GM23338 (cell line): ENCODE measurements around the gene CELA2B. TPM values are rescaled to one million over a fixed set of nuclear protein-coding genes. Genes with fewer than 3 reads are reported as not detected.

ENCODE experiments used
- ATAC-seq: fragments of 200-7000 bp; cut with Tn5 transposase; 3 replicates; pipeline ENCODE4 v1.9.1; 2020
- DNase-seq: peaks from one replicate; pipeline ENCODE4 v3.0.0-alpha.2; 2015; ENCODE audit warnings: low spot score
- H2AFZ ChIP-seq: fragments of 200-600 bp; sonication (generic); 2 replicates; pipeline ENCODE4 v1.8.0; 2016; ENCODE audit warnings: antibody characterized with exemption, mild to moderate bottlenecking, moderate library complexity
- H3F3A ChIP-seq: fragments of 200-600 bp; sonication (generic); replicated peaks from 2 replicates; pipeline ENCODE4 v1.8.0; 2017; ENCODE audit warnings: antibody characterized with exemption, mixed run types, low read depth
- H3K27ac ChIP-seq: fragments of 200-600 bp; sonication (generic); 2 replicates; pipeline ENCODE4 v1.6.1; 2016; ENCODE audit warnings: low read depth
- H3K27me3 ChIP-seq: fragments of 200-600 bp; sonication (generic); 2 replicates; pipeline ENCODE4 v1.8.0; 2016; ENCODE audit warnings: mild to moderate bottlenecking, mixed run types, moderate library complexity; ENCODE audit not compliant: insufficient read depth
- H3K36me3 ChIP-seq: fragments of 200-600 bp; sonication (generic); 2 replicates; pipeline ENCODE4 v1.8.0; 2016; ENCODE audit warnings: mild to moderate bottlenecking; ENCODE audit not compliant: insufficient read depth
- H3K4me1 ChIP-seq: fragments of 200-600 bp; sonication (generic); 2 replicates; pipeline ENCODE4 v1.8.0; 2016; ENCODE audit warnings: mild to moderate bottlenecking, moderate library complexity; ENCODE audit not compliant: insufficient read depth
- H3K4me2 ChIP-seq: fragments of 200-600 bp; sonication (generic); 2 replicates; pipeline ENCODE4 v1.7.1; 2017; ENCODE audit warnings: mixed run types
- H3K4me3 ChIP-seq: fragments of 200-600 bp; sonication (generic); 2 replicates; pipeline ENCODE4 v1.6.1; 2016; ENCODE audit warnings: mixed run types
- H3K79me2 ChIP-seq: fragments of 200-600 bp; sonication (generic); replicated peaks from 2 replicates; pipeline ENCODE4 v1.8.0; 2017; ENCODE audit warnings: mild to moderate bottlenecking; ENCODE audit not compliant: insufficient read depth
- H3K9me2 ChIP-seq: fragments of 200-600 bp; sonication (generic); 2 replicates; pipeline ENCODE4 v1.8.0; 2017; ENCODE audit not compliant: insufficient read depth
- H4K20me1 ChIP-seq: fragments of 200-600 bp; sonication (generic); replicated peaks from 2 replicates; pipeline ENCODE4 v1.8.0; 2017; ENCODE audit warnings: mild to moderate bottlenecking; ENCODE audit not compliant: insufficient read depth
- H3K27ac Mint-ChIP-seq: 2 replicates; pipeline ENCODE4 v1.8.0; 2020; ENCODE audit warnings: inconsistent platforms, mild to moderate bottlenecking, moderate library complexity, mixed read lengths
- H3K27me3 Mint-ChIP-seq: 3 replicates; pipeline ENCODE4 v1.8.0; 2022; ENCODE audit warnings: low read depth, mild to moderate bottlenecking, moderate library complexity, mixed read lengths, inconsistent platforms; ENCODE audit not compliant: insufficient read depth, poor library complexity
- H3K36me3 Mint-ChIP-seq: 3 replicates; pipeline ENCODE4 v1.8.0; 2021; ENCODE audit warnings: low read depth, mild to moderate bottlenecking, inconsistent platforms, moderate library complexity, mixed read lengths
- H3K4me1 Mint-ChIP-seq: 3 replicates; pipeline ENCODE4 v1.8.0; 2020; ENCODE audit warnings: mild to moderate bottlenecking, inconsistent platforms, mixed read lengths
- H3K4me3 Mint-ChIP-seq: 3 replicates; pipeline ENCODE4 v1.8.0; 2021; ENCODE audit warnings: moderate library complexity, mild to moderate bottlenecking, inconsistent platforms, mixed read lengths
- H3K9me3 Mint-ChIP-seq: 3 replicates; pipeline ENCODE4 v1.8.0; 2020; ENCODE audit warnings: moderate library complexity, mild to moderate bottlenecking, inconsistent platforms, mixed read lengths
- EZH2 ChIP-seq: fragments of 200-600 bp; sonication (generic); IDR thresholded peaks from one replicate; pipeline ENCODE4 v1.8.0; 2017; ENCODE audit warnings: antibody characterized with exemption, mild to moderate bottlenecking, low read depth; ENCODE audit not compliant: unreplicated experiment
- EZH2phosphoT487 ChIP-seq: fragments of 200-600 bp; sonication (generic); IDR thresholded peaks from one replicate; pipeline ENCODE4 v1.8.1; 2018; ENCODE audit warnings: antibody characterized with exemption; ENCODE audit not compliant: unreplicated experiment
- JUNB ChIP-seq: IDR thresholded peaks from one replicate; pipeline ENCODE4 v1.6.1; 2016; ENCODE audit warnings: antibody characterized with exemption; ENCODE audit not compliant: unreplicated experiment
- NANOG ChIP-seq: IDR thresholded peaks from 2 replicates; pipeline ENCODE4 v1.6.1; 2016; ENCODE audit warnings: antibody characterized with exemption, borderline replicate concordance
- POLR2AphosphoS5 ChIP-seq: IDR thresholded peaks from 2 replicates; pipeline ENCODE4 v1.6.1; 2016; ENCODE audit warnings: antibody characterized with exemption, low read depth
- ZNF114 ChIP-seq: fragments of 250-450 bp; sonication (Bioruptor Pico); IDR thresholded peaks from 2 replicates; pipeline ENCODE4 v1.5.0; 2020; ENCODE audit warnings: mild to moderate bottlenecking, moderate library complexity
- ZNF331 ChIP-seq: fragments of 250-450 bp; sonication (Bioruptor Pico); IDR thresholded peaks from 2 replicates; pipeline ENCODE4 v1.5.0; 2020; ENCODE audit warnings: low read depth, mild to moderate bottlenecking, moderate library complexity
- polyA plus RNA-seq: library from polyadenylated mRNA; unstranded; fragments of >200 nt; fragmentation: Nextera tagmentation; extraction: Ambion mirVana; gene quantifications from 2 replicates; pipeline ENCODE4 v1.2.1, GENCODE V29; 2016
- total RNA-seq: library from RNA; depleted of rRNA; stranded (reverse); fragments of >200 nt; shearing (Covaris generic); gene quantifications from 2 replicates; pipeline ENCODE4 v1.2.3, GENCODE V29; 2014
- TF ChIP-seq, protein P1 (sequence below): fragments of 250-450 bp; sonication (Bioruptor Pico); IDR thresholded peaks from 2 replicates; pipeline ENCODE4 v1.5.0; 2020; ENCODE audit warnings: mild to moderate bottlenecking, moderate library complexity
- TF ChIP-seq, protein P2 (sequence below): IDR thresholded peaks from one replicate; pipeline ENCODE4 v1.6.1; 2018; ENCODE audit warnings: antibody characterized with exemption; ENCODE audit not compliant: unreplicated experiment
- TF ChIP-seq, protein P3 (sequence below): IDR thresholded peaks from 2 replicates; pipeline ENCODE4 v1.6.1; 2016; ENCODE audit warnings: antibody characterized with exemption

The CELA2B gene
- total and polyA plus RNA-seq, 2 experiments from 2014 or later, result not detected

DNA sequence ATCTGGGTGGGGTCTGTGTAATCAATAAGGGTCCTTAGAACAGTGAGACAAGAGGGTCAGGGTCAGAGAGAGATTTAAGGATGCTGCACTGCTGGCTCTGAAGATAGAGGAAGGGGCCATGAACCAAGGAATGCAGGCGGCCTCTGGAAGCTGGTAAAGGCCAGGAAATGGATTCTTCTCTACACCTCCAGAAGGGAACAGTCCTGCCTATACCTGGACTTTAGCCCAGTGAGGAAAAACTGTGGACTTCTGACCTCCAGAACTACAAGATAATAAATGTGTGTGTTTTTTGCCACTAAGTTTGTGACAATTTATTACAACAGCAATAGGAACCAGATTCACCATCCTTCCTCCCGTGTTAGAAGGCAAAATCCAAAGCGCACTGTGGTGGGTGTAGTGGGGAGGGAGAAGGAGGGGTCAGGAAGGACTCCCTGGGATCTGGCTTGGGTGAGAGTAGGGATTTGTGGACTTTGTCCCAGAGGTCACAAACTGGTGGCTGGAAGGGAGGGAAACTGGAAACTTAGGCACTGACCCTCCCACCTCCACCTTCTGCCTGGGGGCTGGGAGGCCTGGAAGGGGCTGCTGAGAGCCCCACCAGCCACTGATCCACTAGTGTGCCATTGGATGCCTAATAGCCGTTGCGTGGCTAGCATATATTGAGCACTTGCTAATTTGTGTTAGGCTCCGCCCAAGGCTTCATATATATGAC, 24.7 kb upstream of the CELA2B start (continued):
- TF ChIP-seq, protein P1, sequence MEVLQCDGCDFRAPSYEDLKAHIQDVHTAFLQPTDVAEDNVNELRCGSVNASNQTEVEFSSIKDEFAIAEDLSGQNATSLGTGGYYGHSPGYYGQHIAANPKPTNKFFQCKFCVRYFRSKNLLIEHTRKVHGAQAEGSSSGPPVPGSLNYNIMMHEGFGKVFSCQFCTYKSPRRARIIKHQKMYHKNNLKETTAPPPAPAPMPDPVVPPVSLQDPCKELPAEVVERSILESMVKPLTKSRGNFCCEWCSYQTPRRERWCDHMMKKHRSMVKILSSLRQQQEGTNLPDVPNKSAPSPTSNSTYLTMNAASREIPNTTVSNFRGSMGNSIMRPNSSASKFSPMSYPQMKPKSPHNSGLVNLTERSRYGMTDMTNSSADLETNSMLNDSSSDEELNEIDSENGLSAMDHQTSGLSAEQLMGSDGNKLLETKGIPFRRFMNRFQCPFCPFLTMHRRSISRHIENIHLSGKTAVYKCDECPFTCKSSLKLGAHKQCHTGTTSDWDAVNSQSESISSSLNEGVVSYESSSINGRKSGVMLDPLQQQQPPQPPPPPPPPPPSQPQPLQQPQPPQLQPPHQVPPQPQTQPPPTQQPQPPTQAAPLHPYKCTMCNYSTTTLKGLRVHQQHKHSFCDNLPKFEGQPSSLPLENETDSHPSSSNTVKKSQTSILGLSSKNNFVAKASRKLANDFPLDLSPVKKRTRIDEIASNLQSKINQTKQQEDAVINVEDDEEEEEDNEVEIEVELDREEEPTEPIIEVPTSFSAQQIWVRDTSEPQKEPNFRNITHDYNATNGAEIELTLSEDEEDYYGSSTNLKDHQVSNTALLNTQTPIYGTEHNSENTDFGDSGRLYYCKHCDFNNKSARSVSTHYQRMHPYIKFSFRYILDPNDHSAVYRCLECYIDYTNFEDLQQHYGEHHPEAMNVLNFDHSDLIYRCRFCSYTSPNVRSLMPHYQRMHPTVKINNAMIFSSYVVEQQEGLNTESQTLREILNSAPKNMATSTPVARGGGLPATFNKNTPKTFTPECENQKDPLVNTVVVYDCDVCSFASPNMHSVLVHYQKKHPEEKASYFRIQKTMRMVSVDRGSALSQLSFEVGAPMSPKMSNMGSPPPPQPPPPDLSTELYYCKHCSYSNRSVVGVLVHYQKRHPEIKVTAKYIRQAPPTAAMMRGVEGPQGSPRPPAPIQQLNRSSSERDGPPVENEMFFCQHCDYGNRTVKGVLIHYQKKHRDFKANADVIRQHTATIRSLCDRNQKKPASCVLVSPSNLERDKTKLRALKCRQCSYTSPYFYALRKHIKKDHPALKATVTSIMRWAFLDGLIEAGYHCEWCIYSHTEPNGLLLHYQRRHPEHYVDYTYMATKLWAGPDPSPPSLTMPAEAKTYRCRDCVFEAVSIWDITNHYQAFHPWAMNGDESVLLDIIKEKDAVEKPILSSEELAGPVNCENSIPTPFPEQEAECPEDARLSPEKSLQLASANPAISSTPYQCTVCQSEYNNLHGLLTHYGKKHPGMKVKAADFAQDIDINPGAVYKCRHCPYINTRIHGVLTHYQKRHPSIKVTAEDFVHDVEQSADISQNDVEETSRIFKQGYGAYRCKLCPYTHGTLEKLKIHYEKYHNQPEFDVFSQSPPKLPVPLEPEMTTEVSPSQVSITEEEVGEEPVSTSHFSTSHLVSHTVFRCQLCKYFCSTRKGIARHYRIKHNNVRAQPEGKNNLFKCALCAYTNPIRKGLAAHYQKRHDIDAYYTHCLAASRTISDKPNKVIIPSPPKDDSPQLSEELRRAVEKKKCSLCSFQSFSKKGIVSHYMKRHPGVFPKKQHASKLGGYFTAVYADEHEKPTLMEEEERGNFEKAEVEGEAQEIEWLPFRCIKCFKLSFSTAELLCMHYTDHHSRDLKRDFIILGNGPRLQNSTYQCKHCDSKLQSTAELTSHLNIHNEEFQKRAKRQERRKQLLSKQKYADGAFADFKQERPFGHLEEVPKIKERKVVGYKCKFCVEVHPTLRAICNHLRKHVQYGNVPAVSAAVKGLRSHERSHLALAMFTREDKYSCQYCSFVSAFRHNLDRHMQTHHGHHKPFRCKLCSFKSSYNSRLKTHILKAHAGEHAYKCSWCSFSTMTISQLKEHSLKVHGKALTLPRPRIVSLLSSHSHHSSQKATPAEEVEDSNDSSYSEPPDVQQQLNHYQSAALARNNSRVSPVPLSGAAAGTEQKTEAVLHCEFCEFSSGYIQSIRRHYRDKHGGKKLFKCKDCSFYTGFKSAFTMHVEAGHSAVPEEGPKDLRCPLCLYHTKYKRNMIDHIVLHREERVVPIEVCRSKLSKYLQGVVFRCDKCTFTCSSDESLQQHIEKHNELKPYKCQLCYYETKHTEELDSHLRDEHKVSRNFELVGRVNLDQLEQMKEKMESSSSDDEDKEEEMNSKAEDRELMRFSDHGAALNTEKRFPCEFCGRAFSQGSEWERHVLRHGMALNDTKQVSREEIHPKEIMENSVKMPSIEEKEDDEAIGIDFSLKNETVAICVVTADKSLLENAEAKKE (CRISPR knock-in tag), result no peak
- TF ChIP-seq ZNF331 (CRISPR knock-in tag) (no peak), NANOG (no peak), ZNF114 (no peak), JUNB (no peak), EZH2phosphoT487 (no peak), POLR2AphosphoS5 (no peak), EZH2 (no peak)

DNA sequence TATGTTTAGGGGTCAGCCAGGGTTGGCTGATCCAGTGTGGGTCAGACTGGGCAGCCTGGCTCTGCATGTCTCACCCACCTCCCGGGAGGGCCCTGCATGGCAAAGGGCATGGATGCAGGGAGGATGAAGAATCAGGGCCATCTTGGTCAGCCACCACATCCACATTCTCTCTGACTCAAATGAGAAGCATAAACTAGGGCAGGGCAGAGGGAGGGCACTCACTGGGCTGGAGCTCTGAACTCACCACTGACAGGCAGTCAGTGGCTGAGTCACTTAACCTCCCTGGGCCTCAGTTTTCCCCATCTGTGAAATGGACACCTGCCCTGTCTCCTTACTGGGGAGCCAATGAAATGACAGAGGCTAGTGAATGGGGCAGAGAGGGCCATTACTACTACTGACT, 23.7 kb upstream of the CELA2B start:
- Histone ChIP-seq H3K36me3 (no peaks in the 10 kb centered on the region), H3K27me3 (no peaks in the 10 kb centered on the region), H2AFZ (no peak overlapping the region), H3K4me3 (no peak overlapping the region), H3F3A (no peaks in the 10 kb centered on the region), H3K9me2 (no peaks in the 10 kb centered on the region), H3K4me1 (no peaks in the 10 kb centered on the region), H3K4me2 (no peak overlapping the region), H4K20me1 (no peaks in the 10 kb centered on the region), H3K27ac (no peak overlapping the region), H3K79me2 (no peaks in the 10 kb centered on the region)
- Mint-ChIP-seq H3K9me3 (peaks cover 4% of the 10 kb centered on the region), H3K4me1 (peaks cover 6% of the 10 kb centered on the region; the same call in 1 of the 3 replicates), H3K36me3 (no peaks in the 10 kb centered on the region; the same call in 2 of the 3 replicates), H3K4me3 (no peak overlapping the region), H3K27ac (no peak overlapping the region), H3K27me3 (peaks cover 6% of the 10 kb centered on the region)
- ATAC-seq (no peak), DNase-seq (no peak)
- TF ChIP-seq, protein P2, sequence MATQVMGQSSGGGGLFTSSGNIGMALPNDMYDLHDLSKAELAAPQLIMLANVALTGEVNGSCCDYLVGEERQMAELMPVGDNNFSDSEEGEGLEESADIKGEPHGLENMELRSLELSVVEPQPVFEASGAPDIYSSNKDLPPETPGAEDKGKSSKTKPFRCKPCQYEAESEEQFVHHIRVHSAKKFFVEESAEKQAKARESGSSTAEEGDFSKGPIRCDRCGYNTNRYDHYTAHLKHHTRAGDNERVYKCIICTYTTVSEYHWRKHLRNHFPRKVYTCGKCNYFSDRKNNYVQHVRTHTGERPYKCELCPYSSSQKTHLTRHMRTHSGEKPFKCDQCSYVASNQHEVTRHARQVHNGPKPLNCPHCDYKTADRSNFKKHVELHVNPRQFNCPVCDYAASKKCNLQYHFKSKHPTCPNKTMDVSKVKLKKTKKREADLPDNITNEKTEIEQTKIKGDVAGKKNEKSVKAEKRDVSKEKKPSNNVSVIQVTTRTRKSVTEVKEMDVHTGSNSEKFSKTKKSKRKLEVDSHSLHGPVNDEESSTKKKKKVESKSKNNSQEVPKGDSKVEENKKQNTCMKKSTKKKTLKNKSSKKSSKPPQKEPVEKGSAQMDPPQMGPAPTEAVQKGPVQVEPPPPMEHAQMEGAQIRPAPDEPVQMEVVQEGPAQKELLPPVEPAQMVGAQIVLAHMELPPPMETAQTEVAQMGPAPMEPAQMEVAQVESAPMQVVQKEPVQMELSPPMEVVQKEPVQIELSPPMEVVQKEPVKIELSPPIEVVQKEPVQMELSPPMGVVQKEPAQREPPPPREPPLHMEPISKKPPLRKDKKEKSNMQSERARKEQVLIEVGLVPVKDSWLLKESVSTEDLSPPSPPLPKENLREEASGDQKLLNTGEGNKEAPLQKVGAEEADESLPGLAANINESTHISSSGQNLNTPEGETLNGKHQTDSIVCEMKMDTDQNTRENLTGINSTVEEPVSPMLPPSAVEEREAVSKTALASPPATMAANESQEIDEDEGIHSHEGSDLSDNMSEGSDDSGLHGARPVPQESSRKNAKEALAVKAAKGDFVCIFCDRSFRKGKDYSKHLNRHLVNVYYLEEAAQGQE, result no peak
- TF ChIP-seq, protein P3, sequence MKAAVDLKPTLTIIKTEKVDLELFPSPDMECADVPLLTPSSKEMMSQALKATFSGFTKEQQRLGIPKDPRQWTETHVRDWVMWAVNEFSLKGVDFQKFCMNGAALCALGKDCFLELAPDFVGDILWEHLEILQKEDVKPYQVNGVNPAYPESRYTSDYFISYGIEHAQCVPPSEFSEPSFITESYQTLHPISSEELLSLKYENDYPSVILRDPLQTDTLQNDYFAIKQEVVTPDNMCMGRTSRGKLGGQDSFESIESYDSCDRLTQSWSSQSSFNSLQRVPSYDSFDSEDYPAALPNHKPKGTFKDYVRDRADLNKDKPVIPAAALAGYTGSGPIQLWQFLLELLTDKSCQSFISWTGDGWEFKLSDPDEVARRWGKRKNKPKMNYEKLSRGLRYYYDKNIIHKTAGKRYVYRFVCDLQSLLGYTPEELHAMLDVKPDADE, result no peak
- no peak for TF ChIP-seq JUNB
- TF ChIP-seq NANOG, result no peak
- no peak for TF ChIP-seq EZH2
